Fibroblast of villous mesenchyme (primary cell): ENCODE measurements around the gene LHX3. TPM values are rescaled to one million over a fixed set of nuclear protein-coding genes. Genes with fewer than 3 reads are reported as not detected.

Experiments
- DNase-seq: peaks from one replicate; pipeline ENCODE4 v3.0.0-alpha.2; 2010; ENCODE audit warnings: low read depth
- H3K4me3 ChIP-seq: 2 replicates; pipeline ENCODE4 v1.5.1; 2011; ENCODE audit warnings: low read depth, mild to moderate bottlenecking, low read length
- CTCF ChIP-seq: IDR thresholded peaks from 2 replicates; pipeline ENCODE4 v1.5.1; 2012; ENCODE audit warnings: low read depth, mild to moderate bottlenecking, low read length; ENCODE audit not compliant: insufficient read depth
- total RNA-seq: library from RNA; depleted of rRNA; stranded (reverse); fragments of >200 nt; gene quantifications from 2 replicates; pipeline ENCODE4 v1.2.3, GENCODE V29; 2012

Gene LHX3
- total RNA-seq, 1 donor, result not detected

- peak within 1 kb of the TSS; percentile 73 for H3K4me3 ChIP-seq
- DNase-seq, result peak; percentile 82
- TF ChIP-seq CTCF, result no peak
Measured at GRCh38 chr9:136245219-136246150, 40.6 kb upstream of the LHX3 start, which contains the start of gene QSOX2. TSS of gene QSOX2 (minus strand) at chr9:136245812. CDS start at chr9:136245803, 9 bp downstream.

- no peak for TF ChIP-seq CTCF
- no peak for DNase-seq
- peak overlapping the region; percentile 73 for H3K4me3 ChIP-seq
Measured at GRCh38 chr9:136244969-136245218, 40.0 kb upstream of the LHX3 start.

- peak overlapping the region; percentile 73 for H3K4me3 ChIP-seq
- TF ChIP-seq CTCF, result no peak
- DNase-seq, result no peak
Measured at GRCh38 chr9:136244122-136244968, 39.4 kb upstream of the LHX3 start.

- DNase-seq, result no peak
- no peak overlapping the region for H3K4me3 ChIP-seq
- no peak for TF ChIP-seq CTCF
Measured at GRCh38 chr9:136243631-136244030, 38.7 kb upstream of the LHX3 start.

GRCh38 chr9:136242918-136243525 is 38.1 kb upstream of the LHX3 start:
- H3K4me3 ChIP-seq, result no peak overlapping the region
- no peak for TF ChIP-seq CTCF
- DNase-seq, result no peak

GRCh38 chr9:136242248-136242647 is 37.3 kb upstream of the LHX3 start:
- no peak overlapping the region for H3K4me3 ChIP-seq
- no peak for TF ChIP-seq CTCF

More at GRCh38 chr9:136242248-136242647, 37.3 kb upstream of the LHX3 start:
- DNase-seq, result no peak
